GM18519 (cell line): ENCODE results near the gene ZNF385A.

ENCODE experiments used
- ATAC-seq: cut with Tn5 transposase; IDR thresholded peaks from one replicate; pipeline ENCODE4 v1.9.1; 2021; ENCODE audit warnings: mild to moderate bottlenecking, moderate library complexity; ENCODE audit not compliant: unreplicated experiment, low FRiP score

Gene ZNF385A

GRCh38 chr12:54416687-54417603 is 32.4 kb upstream of the ZNF385A start:
- no peak for ATAC-seq

- ATAC-seq = no peak
Observed at GRCh38 chr12:54415221-54415929, 30.8 kb upstream of the ZNF385A start.

DNA sequence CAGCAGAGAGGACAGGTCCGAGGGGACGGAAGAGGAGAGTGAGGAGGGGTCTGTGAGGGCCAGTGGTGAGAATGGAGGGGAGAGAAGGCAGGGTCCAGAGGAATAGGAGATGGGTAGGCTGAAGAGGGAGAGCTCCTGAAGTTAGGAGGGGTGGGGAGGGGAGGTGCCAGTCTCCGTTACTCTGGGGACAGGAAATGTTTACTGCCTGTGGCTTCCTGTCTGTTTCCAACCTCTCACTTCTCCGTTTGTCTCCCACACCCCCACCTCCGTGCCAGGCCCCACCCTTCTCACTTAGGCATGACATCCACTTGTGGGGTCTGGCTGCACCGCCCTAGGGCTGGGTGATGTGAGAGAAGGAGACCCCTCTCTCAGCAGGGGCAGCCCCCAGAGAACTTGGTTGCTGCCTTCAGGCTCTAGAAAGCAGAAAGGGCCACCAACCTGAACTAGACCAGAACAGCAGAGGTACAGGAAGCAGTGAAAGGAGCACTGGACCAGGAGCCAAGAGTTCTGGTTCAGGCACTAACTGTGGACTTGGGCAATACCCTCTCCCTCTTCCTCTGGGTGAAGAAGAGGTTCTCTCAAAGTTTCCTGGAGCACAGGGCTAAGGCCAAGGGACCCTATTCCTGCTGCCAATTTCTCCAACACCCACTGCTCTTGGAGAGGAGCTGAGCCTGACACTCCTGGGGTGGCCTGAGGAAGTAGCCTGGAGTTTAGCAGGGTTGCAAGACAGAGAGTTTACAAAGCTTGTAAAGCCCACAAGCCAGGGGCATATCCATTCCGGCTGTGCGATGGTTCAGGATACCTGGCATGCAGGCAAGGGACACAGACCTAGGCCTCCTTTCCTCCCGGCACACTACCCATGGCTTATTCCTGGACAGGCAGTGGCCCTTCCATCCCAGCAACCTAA is 29.0 kb upstream of the ZNF385A start:
- ATAC-seq = no peak

DNA sequence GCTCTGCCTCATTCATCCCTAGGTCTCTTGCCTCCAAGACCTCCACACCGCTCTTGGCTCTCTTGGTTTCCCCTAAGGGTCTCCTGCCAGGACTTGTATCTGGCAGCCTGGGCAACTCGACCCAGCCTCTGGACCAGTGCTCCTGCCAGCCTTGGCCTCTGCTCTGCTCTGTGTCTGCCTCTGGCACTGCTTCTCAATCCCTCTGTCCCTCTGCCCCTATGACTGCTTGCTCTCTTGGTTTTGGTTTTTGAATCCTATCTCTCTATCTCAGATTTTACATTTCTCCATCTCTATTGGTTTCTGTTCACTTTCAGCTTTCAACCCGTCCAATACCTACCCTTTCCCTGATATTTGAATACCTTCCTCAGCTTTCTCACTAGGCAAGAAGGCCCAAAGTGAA is 28.3 kb upstream of the ZNF385A start:
- ATAC-seq = no peak

DNA sequence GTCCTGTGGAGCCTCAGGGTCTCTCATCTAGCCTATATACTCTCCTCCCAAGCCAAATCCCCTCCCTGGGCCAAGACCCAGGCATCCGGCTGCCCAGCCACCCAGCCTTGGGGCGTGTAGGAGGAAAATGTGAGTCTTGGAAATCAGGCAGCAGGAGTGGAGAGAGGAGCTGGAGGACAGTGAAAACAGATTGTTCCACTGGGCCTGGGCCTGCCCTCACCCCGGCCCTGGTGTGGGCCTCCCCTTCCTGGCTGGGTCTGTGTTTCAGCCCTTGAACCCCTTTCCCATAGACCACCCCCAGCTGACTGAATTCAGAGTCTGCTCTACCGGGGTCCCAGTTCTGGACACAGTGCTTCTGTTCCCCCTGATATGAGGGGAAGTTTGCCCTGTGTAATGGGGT is 27.8 kb upstream of the ZNF385A start:
- ATAC-seq = no peak

DNA sequence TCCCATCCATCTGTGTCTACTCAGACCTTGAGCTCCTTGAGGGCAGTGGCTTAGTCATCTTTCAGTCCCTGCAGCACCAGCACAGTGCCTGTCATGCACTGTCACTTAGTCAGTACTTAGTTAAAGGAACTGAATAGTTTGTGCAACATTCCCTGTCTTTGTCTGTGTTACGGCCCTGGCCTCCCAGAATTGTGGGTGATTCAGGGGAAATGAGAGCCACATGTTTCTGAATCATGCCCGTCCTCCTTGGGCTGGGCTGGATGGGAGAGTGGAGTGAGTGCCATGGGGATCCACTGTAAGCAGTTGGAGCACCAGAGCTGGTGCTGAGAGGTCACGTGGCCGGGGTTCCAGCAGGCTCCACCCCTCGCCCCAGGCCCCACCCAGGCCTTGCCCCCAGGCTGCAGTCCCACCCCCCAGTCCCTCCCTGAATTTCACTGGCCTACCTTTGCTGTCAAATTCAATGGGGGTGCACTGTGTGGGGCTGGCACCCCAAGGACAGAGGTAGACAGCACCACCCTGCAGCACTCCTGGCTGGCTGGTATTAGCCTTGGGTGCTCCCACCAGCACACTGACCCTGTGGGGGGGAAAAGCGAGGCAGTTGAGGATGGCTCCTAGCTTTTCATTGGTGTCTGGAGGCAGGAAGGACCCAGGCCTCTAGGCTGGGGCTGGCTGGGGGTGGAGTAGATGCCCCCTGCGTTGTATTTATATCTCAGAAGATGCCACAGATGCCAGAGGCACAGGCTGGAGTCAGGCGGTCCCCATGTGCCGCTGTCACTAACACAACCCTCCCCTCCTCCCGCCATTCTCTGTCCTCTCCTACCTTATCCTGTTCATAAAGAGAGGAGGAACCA is 27.1 kb upstream of the ZNF385A start:
- ATAC-seq = no peak

DNA sequence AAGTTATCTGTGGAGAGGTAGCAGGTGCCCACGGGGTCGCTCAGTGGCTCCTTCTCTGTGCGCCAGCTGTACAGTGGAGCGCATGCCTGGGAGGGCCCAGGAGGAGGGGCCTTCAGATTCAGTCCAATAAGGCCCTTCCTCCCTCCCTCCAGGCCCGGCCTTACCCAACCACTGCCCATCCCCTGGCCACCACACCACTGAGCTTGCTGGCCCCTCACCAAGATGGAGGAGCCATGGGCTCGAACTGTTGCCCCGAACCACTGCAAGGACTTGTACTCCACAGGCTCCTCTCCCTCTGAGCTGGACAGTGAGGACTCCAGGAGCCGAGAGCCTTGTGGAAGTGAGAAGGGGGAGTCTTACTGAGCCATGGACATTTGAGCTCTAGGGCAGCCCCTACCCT is 24.7 kb upstream of the ZNF385A start:
- ATAC-seq = no peak

DNA sequence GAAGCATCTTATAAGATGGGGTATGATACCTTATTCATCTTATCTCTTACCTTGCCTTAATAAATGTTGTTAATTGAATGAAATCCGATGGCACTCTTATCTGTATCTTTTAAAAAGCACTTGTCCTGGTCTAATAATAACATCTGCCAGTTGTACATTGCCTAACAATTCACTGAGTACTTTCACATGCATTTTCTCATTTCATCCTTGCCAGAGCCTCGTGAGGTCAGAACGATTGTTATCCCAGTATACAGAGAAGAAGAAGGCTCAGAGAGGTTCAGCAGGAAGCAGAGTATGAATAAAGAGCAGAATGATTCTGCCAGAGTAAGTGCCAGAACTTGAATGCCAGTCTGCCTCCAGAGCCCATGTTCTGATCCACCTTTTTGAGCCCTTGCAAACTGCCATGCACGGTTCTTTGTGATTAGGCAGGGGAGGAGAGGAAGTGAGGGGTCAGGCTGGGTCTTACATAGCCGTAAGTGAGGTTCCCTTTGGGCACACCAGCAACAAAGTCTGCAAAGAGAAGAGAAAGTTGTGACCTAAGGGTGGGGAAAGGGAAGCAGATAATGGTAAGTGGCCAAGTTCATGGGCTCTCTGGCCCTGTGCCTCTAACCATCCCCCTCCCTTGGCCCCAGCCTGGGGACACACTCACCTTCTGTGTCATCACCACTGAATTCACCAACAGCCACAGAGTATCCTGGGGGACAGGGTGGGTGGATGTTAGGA is 22.8 kb upstream of the ZNF385A start:
- no peak for ATAC-seq

- no peak for ATAC-seq
Observed at GRCh38 chr12:54405573-54405972, 21.0 kb upstream of the ZNF385A start.

DNA sequence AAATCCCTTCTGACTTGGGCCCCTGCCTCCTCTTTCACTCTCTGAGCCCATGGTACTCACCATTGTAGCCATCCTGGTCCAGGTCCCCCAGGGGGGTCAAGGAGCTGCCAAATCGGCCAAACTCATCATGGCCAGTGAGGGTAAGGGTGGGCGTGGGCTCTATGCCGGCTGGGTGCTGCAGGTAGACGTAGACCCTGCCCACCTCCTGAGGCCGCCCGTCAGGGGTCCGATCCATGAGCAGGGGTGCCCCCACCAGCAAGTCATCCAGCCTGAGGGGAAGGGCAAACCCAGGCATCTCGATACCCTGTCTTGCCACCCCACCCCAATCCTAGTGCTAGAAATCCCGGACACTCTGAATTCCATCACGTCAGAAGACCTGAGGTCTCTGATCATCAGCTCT is 20.6 kb upstream of the ZNF385A start:
- ATAC-seq = no peak

DNA sequence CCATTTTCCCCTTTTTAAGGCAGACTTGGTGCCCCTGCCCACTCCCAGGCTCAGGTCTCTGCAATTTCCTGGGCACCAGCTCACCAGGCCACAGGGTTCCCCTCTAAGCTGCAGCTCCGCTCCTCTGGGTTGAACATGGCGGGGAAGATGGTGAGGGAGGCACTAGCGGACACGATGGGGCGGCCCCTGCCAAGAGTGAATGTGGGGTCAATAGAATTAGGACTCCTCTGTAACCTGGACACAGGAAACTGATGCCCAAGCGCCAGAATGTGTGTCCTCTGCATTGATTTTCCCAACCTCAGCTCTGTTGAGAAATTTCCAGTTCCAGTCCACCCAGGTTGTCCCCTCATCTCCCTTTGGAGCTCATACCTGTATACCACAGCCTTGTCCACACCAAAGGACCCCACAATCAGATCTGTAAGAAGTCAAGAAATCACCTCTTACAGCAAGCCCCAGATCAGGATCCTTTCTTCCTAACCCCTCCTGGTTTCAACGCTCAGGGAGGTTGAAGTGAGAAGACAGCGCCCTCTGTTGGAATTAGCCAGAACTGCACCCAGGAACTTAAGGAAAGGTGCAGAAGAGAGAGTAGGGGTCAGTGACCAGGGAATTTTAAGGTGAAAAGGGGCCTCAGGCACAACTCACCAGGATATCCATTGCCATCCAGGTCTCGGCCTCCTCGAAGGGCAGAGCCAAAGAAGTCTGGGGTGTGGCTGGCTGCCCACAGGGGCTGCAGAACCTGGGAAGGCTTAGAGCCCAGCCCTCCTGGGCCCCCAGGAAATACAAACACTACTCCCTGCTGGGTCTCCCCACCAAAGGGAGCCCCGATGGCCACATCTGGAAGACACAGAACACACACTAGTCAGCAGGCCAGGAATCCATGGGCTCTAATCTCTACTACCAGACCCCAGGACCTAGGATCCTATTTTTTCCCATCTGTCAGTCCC is 19.8 kb upstream of the ZNF385A start:
- no peak for ATAC-seq

DNA sequence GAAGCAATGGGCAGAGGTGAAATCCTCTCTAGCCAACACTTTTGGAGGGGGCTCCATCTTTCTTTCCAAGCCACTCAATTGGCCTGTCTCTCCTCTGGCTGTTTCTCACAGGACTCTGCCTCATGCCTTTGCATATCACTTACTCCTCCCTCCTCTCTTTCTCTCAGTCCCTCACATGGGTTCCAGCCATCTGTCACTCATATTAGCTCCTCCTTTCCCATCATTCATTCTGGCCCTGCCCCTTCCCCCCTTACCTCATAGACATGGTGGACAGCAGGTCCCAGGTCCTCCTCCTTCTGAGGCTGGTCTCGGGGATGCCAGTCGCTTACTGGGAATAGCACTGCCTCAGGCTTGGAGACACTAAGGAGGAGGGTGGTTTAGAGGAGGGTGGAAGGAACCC is 16.6 kb upstream of the ZNF385A start:
- ATAC-seq = no peak

- ATAC-seq = no peak
Observed at GRCh38 chr12:54398995-54399793, 14.7 kb upstream of the ZNF385A start.

DNA sequence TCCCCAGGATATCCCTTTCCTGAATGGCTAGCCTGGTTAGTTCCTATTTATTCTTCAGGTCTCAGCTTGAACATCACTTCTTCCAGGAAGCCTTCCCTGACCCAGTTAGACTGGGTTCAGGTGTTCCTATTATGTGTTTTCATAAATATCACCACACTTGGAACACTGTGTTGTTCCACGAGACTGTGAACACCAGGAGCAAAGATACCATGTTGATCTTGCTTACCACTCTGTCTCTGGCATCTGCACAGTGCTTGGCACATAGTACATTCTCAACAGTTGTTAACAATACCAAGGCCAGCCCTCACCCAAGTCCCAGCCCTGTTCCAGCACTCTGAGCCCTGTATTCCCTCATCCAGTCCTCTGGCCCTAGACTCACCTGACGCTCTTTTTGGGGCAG is 13.7 kb upstream of the ZNF385A start:
- ATAC-seq = no peak

DNA sequence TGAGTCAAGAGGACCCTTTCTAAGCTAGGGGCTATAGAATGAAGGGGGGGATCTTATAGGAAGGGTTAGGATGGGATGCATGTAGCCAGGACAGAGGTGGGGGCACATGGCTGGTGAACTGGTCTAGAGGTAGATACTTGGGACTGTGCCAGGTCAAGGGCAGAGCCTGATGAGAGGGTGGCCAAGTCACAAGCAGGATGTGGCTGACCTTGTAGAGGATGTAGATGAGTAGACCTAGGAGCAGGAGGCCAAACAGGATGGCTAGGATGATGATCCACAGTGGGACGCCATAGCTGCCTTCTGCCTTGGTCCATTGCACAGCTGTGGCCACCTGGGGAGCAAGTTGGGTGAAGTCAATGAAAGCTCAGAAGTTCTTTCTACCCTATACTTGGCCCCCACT is 12.6 kb upstream of the ZNF385A start:
- no peak for ATAC-seq

- ATAC-seq = no peak
Observed at GRCh38 chr12:54395545-54395944, 11.0 kb upstream of the ZNF385A start.

GRCh38 chr12:54394986-54395385 is 10.5 kb upstream of the ZNF385A start:
- no peak for ATAC-seq
